Liver (tissue), 9 donors: ENCODE data around the gene MED8. TPM values are rescaled to one million over a fixed set of nuclear protein-coding genes. Genes with fewer than 3 reads are reported as not detected.

Experiments used
- DNase-seq: peaks from one replicate; pipeline ENCODE4 v3.0.0-alpha.2; 2017; ENCODE audit warnings: low spot score
- H3K27ac ChIP-seq, 2 donors: one replicate each; pipeline ENCODE4 v1.7.0; 2013; ENCODE audit warnings: inconsistent platforms in 2 of 2, low read length in 2 of 2, control low read depth in 1 of 2, low read depth in 1 of 2, mild to moderate bottlenecking in 1 of 2
- H3K27me3 ChIP-seq, 4 donors: one replicate each; pipeline versions ENCODE4 v1.6.1 to v1.7.0; 2013; ENCODE audit warnings: low read length in 3 of 4, inconsistent platforms in 1 of 4, mild to moderate bottlenecking in 1 of 4, moderate library complexity in 1 of 4; ENCODE audit not compliant: control insufficient read depth in 4 of 4, insufficient read depth in 4 of 4
- H3K36me3 ChIP-seq, 4 donors: one replicate each; pipeline versions ENCODE4 v1.6.1 to v1.7.0; 2013; ENCODE audit warnings: low read length in 3 of 4, mild to moderate bottlenecking in 3 of 4, low read depth in 1 of 4, moderate library complexity in 1 of 4; ENCODE audit not compliant: control insufficient read depth in 4 of 4, insufficient read depth in 3 of 4
- H3K4me1 ChIP-seq, 4 donors: one replicate each; pipeline versions ENCODE4 v1.6.1 to v1.7.0; 2013; ENCODE audit warnings: low read length in 3 of 4, mild to moderate bottlenecking in 3 of 4, moderate library complexity in 1 of 4; ENCODE audit not compliant: control insufficient read depth in 4 of 4, insufficient read depth in 4 of 4
- H3K4me3 ChIP-seq, 3 donors: one replicate each; pipeline versions ENCODE4 v1.6.1 to v1.7.0; 2013; ENCODE audit warnings: low read length in 3 of 3, control low read depth in 1 of 3, low read depth in 1 of 3, mild to moderate bottlenecking in 1 of 3
- H3K9ac ChIP-seq, 2 donors: one replicate each; pipeline ENCODE4 v1.7.0; 2013; ENCODE audit warnings: low read length in 2 of 2, mild to moderate bottlenecking in 2 of 2, moderate library complexity in 2 of 2, control low read depth in 1 of 2, low read depth in 1 of 2
- H3K9me3 ChIP-seq, 4 donors: one replicate each; pipeline versions ENCODE4 v1.6.1 to v1.7.0; 2013; ENCODE audit warnings: low read length in 3 of 4; ENCODE audit not compliant: control insufficient read depth in 4 of 4
- ATF3 ChIP-seq: IDR thresholded peaks from 2 replicates; pipeline ENCODE4 v1.6.1; 2016; ENCODE audit warnings: antibody characterized with exemption
- CTCF ChIP-seq: fragments of 150-350 bp; IDR thresholded peaks from 2 replicates; pipeline ENCODE4 v1.5.1; 2017; ENCODE audit warnings: improper control_type of control experiment, low read depth, low read length; ENCODE audit not compliant: missing input control
- EGR1 ChIP-seq, 2 donors: IDR thresholded peaks; 2 replicates each; pipeline ENCODE4 v1.6.1; 2016 to 2018; ENCODE audit warnings: antibody characterized with exemption in 2 of 2, low read depth in 2 of 2
- FOXA1 ChIP-seq: IDR thresholded peaks from 2 replicates; pipeline ENCODE4 v1.6.1; 2016; ENCODE audit warnings: antibody characterized with exemption
- FOXA2 ChIP-seq: IDR thresholded peaks from 2 replicates; pipeline ENCODE4 v1.6.1; 2016; ENCODE audit warnings: antibody characterized with exemption
- HNF4A ChIP-seq, 2 donors: conservative IDR thresholded peaks; 2 replicates each; pipeline ENCODE4 v1.6.1; 2016; ENCODE audit warnings: antibody characterized with exemption in 2 of 2, mild to moderate bottlenecking in 2 of 2
- HNF4G ChIP-seq: IDR thresholded peaks from 2 replicates; pipeline ENCODE4 v1.6.1; 2016; ENCODE audit warnings: antibody characterized with exemption
- JUND ChIP-seq, 2 donors: IDR thresholded peaks; 2 replicates each; pipeline ENCODE4 v1.6.1; 2016; ENCODE audit warnings: antibody characterized with exemption in 2 of 2
- MAX ChIP-seq: IDR thresholded peaks from 2 replicates; pipeline ENCODE4 v1.6.1; 2016; ENCODE audit warnings: antibody characterized with exemption
- NR2F2 ChIP-seq: IDR thresholded peaks from 2 replicates; pipeline ENCODE4 v1.6.1; 2016; ENCODE audit warnings: antibody characterized with exemption
- RAD21 ChIP-seq, 2 donors: IDR thresholded peaks; 2 replicates each; pipeline ENCODE4 v1.6.1; 2016; ENCODE audit warnings: antibody characterized with exemption in 2 of 2, mild to moderate bottlenecking in 2 of 2
- REST ChIP-seq: IDR thresholded peaks from 2 replicates; pipeline ENCODE4 v1.6.1; 2016; ENCODE audit warnings: antibody characterized with exemption, mild to moderate bottlenecking
- RXRA ChIP-seq, 2 donors: IDR thresholded peaks; 2 replicates each; pipeline ENCODE4 v1.6.1; 2017 to 2018; ENCODE audit warnings: antibody characterized with exemption in 2 of 2, mild to moderate bottlenecking in 1 of 2
- SP1 ChIP-seq: IDR thresholded peaks from 2 replicates; pipeline ENCODE4 v1.6.1; 2018; ENCODE audit warnings: antibody characterized with exemption, mild to moderate bottlenecking
- TAF1 ChIP-seq: conservative IDR thresholded peaks from 2 replicates; pipeline ENCODE4 v1.6.1; 2016; ENCODE audit warnings: antibody characterized with exemption, mild to moderate bottlenecking
- YY1 ChIP-seq: IDR thresholded peaks from 2 replicates; pipeline ENCODE4 v1.6.1; 2016; ENCODE audit warnings: antibody characterized with exemption, mild to moderate bottlenecking
- ZBTB33 ChIP-seq: IDR thresholded peaks from 2 replicates; pipeline ENCODE4 v1.6.1; 2016; ENCODE audit warnings: antibody characterized with exemption
- WGBS: extraction: QIAGEN DNeasy Blood & Tissue Kit; methylation state at CpG from one replicate; pipeline ENCODE4 v1.1.7; 2013; 5-methylcytosine and 5-hydroxymethylcytosine counted together
- polyA plus RNA-seq, 2 donors: library from polyadenylated mRNA; stranded (reverse) in 1 of 2; unstranded in 1 of 2; fragments of 200-250 nt in 1 of 2; fragments of >200 nt in 1 of 2; fragmentation: Nextera tagmentation in 1 of 2; extraction: Ambion mirVana in 1 of 2; gene quantifications; one replicate each; pipeline versions ENCODE4 v1.2.1 to v1.2.3, GENCODE V29; 2013 to 2015
- total RNA-seq, 2 donors: library from RNA; depleted of rRNA; stranded (reverse); fragments of >200 nt; gene quantifications; one replicate each; pipeline ENCODE4 v1.2.3, GENCODE V29; 2014
- donor health status: healthy.
- donor health status: healthy.
- donor health status: healthy.
- donor health status: healthy.
- donor health status: healthy.

Gene MED8
- total and polyA plus RNA-seq, 4 donors: 26.2 to 37.6 (median 29.1) TPM

GRCh38 chr1:43338001-43338400 is 51.6 kb downstream of the MED8 start:
- Histone ChIP-seq H3K27me3 (no peaks in the 10 kb centered on the region), H3K9me3 (no peaks in the 10 kb centered on the region), H3K36me3 (no peaks in the 10 kb centered on the region), H3K4me3 (no peak overlapping the region), H3K4me1 (no peaks in the 10 kb centered on the region), H3K9ac (no peak overlapping the region), H3K27ac (no peak overlapping the region)
- TF ChIP-seq ZBTB33 (no peak), SP1 (no peak), HNF4A (conservative IDR thresholded peaks at IDR 0.05) (no peak), FOXA2 (no peak), HNF4G (no peak), RXRA (IDR thresholded peaks at IDR 0.05) (no peak), ATF3 (no peak), REST (no peak), JUND (IDR thresholded peaks at IDR 0.05) (no peak), YY1 (no peak), TAF1 (no peak), NR2F2 (no peak), EGR1 (IDR thresholded peaks at IDR 0.05; ENCODE audit: low read depth in 2 of 2) (no peak), FOXA1 (no peak), CTCF (no peak), RAD21 (IDR thresholded peaks at IDR 0.05) (no peak)
- no peak for DNase-seq
- WGBS: 82% methylated on average over 5 of the region's 5 CpGs

GRCh38 chr1:43337588-43337987 is 52.0 kb downstream of the MED8 start, which contains the start of gene MPL:
Gene MPL, plus strand, starts transcription at chr1:43337818. Its CDS starts 31 bp downstream, at chr1:43337849.
- TF ChIP-seq ATF3: no peak
- no peak for TF ChIP-seq FOXA2
- no peak for TF ChIP-seq CTCF
- no peak for TF ChIP-seq RAD21 (IDR thresholded peaks at IDR 0.05)
- TF ChIP-seq MAX: no peak
- TF ChIP-seq EGR1 (IDR thresholded peaks at IDR 0.05; ENCODE audit: low read depth in 2 of 2): no peak
- no peak for TF ChIP-seq ZBTB33
- TF ChIP-seq YY1: no peak
- H3K9ac ChIP-seq: no peak within 1 kb of the TSS
- no peaks in the 10 kb centered on the region for H3K27me3 ChIP-seq
- H3K27ac ChIP-seq: no peak within 1 kb of the TSS
- no peaks in the 10 kb centered on the region for H3K36me3 ChIP-seq
- H3K4me1 ChIP-seq: no peaks in the 10 kb centered on the region
- no peaks in the 10 kb centered on the region for H3K9me3 ChIP-seq
- H3K4me3 ChIP-seq: no peak within 1 kb of the TSS
- no peak for DNase-seq
- 84% methylated on average over 3 of the region's 3 CpGs for WGBS
